HL-60 (cell line): ENCODE data around the gene ABHD16A.

Source experiments
- DNase-seq, 2 experiments: peaks; one replicate each; pipeline ENCODE4 v3.0.0-alpha.2; 2010 to 2020; ENCODE audit warnings: low read depth in 1 of 2, low spot score in 1 of 2
- H3K27ac ChIP-seq: fragments of 250-450 bp; sonication (Bioruptor Pico); replicated peaks from 2 replicates; pipeline ENCODE4 v1.5.1; 2020; ENCODE audit warnings: mild to moderate bottlenecking, moderate library complexity
- H3K27me3 ChIP-seq: fragments of 250-450 bp; sonication (Bioruptor Pico); 2 replicates; pipeline ENCODE4 v1.5.1; 2021; ENCODE audit warnings: mild to moderate bottlenecking, moderate library complexity; ENCODE audit not compliant: insufficient read depth, poor library complexity, severe bottlenecking
- H3K4me3 ChIP-seq: replicated peaks from 2 replicates; pipeline ENCODE4 v1.5.1; 2011; ENCODE audit warnings: mild to moderate bottlenecking, control low read depth, low read length; ENCODE audit not compliant: insufficient read depth
- GABPA ChIP-seq: IDR thresholded peaks from 2 replicates; pipeline ENCODE4 v1.6.1; 2012; ENCODE audit warnings: low read depth
- POLR2AphosphoS5 ChIP-seq: IDR thresholded peaks from 2 replicates; pipeline ENCODE4 v1.6.1; 2012; ENCODE audit warnings: low read depth
- SPI1 ChIP-seq: IDR thresholded peaks from 2 replicates; pipeline ENCODE4 v1.6.1; 2012; ENCODE audit warnings: low read depth, mild to moderate bottlenecking, borderline replicate concordance
- TF ChIP-seq, protein P1 (sequence below): IDR thresholded peaks from one replicate; pipeline ENCODE4 v1.5.1; 2011; ENCODE audit warnings: low read length, control low read depth, inconsistent platforms; ENCODE audit not compliant: insufficient read depth
- TF ChIP-seq, protein P2 (sequence below): IDR thresholded peaks from 2 replicates; pipeline ENCODE4 v1.6.1; 2012; ENCODE audit warnings: low read depth; ENCODE audit not compliant: insufficient replicate concordance

The ABHD16A gene

GRCh38 chr6:31641370-31641769 is 61.8 kb downstream of the ABHD16A start:
- no peaks in the 10 kb centered on the region for H3K27me3 ChIP-seq
- no peak overlapping the region for H3K27ac ChIP-seq
- TF ChIP-seq POLR2AphosphoS5: no peak
- no peak for DNase-seq
- no peak overlapping the region for H3K4me3 ChIP-seq

DNA sequence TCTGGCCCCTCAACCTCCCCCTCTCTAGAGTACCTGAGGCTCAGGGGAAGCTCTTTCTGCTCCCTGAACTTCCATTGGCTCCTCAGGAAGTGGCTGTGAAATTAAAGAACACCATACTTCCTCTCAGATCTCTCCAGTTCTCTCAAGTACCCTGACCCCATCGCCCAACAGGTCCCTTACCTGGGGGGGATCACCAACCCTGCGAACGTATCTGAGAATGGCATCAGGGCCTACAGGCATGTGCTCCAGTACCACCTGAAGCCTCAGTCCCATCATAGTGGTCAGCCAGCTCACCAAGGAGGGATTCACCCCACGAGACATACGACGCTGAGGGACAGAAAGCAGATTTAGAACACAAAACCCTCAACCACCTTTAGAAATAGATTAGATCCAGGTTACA is 62.5 kb downstream of the ABHD16A start:
- H3K4me3 ChIP-seq: no peak overlapping the region
- no peak overlapping the region for H3K27ac ChIP-seq
- no peaks in the 10 kb centered on the region for H3K27me3 ChIP-seq
- TF ChIP-seq POLR2AphosphoS5 (no peak), GABPA (no peak), SPI1 (no peak)
- TF ChIP-seq, protein P1, sequence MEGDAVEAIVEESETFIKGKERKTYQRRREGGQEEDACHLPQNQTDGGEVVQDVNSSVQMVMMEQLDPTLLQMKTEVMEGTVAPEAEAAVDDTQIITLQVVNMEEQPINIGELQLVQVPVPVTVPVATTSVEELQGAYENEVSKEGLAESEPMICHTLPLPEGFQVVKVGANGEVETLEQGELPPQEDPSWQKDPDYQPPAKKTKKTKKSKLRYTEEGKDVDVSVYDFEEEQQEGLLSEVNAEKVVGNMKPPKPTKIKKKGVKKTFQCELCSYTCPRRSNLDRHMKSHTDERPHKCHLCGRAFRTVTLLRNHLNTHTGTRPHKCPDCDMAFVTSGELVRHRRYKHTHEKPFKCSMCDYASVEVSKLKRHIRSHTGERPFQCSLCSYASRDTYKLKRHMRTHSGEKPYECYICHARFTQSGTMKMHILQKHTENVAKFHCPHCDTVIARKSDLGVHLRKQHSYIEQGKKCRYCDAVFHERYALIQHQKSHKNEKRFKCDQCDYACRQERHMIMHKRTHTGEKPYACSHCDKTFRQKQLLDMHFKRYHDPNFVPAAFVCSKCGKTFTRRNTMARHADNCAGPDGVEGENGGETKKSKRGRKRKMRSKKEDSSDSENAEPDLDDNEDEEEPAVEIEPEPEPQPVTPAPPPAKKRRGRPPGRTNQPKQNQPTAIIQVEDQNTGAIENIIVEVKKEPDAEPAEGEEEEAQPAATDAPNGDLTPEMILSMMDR: no peak
- TF ChIP-seq, protein P2, sequence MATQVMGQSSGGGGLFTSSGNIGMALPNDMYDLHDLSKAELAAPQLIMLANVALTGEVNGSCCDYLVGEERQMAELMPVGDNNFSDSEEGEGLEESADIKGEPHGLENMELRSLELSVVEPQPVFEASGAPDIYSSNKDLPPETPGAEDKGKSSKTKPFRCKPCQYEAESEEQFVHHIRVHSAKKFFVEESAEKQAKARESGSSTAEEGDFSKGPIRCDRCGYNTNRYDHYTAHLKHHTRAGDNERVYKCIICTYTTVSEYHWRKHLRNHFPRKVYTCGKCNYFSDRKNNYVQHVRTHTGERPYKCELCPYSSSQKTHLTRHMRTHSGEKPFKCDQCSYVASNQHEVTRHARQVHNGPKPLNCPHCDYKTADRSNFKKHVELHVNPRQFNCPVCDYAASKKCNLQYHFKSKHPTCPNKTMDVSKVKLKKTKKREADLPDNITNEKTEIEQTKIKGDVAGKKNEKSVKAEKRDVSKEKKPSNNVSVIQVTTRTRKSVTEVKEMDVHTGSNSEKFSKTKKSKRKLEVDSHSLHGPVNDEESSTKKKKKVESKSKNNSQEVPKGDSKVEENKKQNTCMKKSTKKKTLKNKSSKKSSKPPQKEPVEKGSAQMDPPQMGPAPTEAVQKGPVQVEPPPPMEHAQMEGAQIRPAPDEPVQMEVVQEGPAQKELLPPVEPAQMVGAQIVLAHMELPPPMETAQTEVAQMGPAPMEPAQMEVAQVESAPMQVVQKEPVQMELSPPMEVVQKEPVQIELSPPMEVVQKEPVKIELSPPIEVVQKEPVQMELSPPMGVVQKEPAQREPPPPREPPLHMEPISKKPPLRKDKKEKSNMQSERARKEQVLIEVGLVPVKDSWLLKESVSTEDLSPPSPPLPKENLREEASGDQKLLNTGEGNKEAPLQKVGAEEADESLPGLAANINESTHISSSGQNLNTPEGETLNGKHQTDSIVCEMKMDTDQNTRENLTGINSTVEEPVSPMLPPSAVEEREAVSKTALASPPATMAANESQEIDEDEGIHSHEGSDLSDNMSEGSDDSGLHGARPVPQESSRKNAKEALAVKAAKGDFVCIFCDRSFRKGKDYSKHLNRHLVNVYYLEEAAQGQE: no peak
- DNase-seq: no peak

DNA sequence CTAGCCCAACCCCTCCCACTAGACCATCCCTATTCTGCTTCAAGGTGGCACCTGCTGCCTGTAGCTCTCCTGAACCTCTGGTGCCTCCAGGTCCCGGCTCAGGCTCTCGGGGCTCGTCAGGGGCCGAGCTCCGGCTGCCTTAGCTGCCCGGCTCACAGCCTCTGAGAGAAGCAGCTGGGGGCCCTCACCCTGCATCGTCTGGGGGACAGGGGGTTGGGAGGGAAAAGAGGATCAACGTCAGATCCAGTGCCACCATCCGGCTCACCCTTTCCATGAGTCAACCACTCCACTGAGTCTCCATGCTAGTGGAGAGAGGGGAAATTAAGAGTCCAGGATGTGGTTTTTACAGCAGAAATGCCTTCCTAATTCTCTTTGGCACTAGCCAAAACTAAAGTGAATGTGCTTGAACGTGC is 63.7 kb downstream of the ABHD16A start:
- Histone ChIP-seq H3K4me3 (no peak overlapping the region), H3K27ac (peak overlapping the region; percentile 1; the same call in 1 of the 2 replicates), H3K27me3 (no peaks in the 10 kb centered on the region)
- no peak for DNase-seq
- TF ChIP-seq, protein P2: no peak
- no peak for TF ChIP-seq POLR2AphosphoS5
- TF ChIP-seq SPI1: no peak
- TF ChIP-seq GABPA: no peak
- TF ChIP-seq, protein P1: no peak

DNA sequence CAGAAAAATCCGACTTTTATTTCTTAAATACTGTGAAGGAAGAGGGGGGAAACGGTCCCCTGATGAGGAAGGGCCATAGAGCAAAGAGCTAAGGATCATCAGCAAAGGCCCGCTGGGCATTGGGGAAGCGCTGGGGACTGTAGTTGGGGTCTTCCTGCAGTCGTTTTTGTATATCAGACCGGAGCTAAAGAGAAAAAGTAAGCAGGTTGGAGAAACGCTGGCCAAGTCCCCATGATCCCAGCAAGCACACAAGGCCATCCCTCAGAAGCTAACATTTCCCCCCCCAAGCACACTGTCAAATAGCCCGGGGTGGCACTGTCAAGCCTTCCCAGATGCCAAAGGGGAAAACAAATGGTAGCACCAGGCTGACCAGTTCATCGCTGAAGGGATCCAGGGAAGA is 64.1 kb downstream of the ABHD16A start:
- DNase-seq: no peak
- no peak for TF ChIP-seq POLR2AphosphoS5
- TF ChIP-seq, protein P2: no peak
- no peak for TF ChIP-seq SPI1
- TF ChIP-seq, protein P1: no peak
- TF ChIP-seq GABPA: no peak
- H3K4me3 ChIP-seq: no peak overlapping the region
- peak overlapping the region; percentile 1; the same call in 1 of the 2 replicates for H3K27ac ChIP-seq
- no peaks in the 10 kb centered on the region for H3K27me3 ChIP-seq
